Measurements from ENCODE around the gene TRAK1.

DNA sequence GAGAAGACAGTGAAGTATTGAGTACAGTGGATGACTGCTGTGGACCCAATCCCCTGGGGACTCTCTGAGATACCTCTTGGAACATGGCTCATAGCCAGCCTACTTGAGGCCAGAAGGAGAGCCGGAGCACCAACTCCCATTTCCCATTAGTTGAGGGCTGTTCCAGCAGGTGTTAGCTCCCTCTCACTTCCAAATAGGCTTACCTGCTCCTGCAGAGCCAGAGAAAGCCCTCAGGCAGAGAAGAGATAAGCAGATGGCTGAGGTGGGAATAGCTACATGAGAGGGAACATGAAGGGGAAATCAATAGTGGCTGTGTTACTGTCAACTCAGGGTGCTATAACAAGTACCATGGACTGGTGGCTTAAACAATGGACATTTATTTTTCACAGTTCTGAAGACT lies 179.4 kb downstream of the TRAK1 start:
- TF ChIP-seq, protein P1, sequence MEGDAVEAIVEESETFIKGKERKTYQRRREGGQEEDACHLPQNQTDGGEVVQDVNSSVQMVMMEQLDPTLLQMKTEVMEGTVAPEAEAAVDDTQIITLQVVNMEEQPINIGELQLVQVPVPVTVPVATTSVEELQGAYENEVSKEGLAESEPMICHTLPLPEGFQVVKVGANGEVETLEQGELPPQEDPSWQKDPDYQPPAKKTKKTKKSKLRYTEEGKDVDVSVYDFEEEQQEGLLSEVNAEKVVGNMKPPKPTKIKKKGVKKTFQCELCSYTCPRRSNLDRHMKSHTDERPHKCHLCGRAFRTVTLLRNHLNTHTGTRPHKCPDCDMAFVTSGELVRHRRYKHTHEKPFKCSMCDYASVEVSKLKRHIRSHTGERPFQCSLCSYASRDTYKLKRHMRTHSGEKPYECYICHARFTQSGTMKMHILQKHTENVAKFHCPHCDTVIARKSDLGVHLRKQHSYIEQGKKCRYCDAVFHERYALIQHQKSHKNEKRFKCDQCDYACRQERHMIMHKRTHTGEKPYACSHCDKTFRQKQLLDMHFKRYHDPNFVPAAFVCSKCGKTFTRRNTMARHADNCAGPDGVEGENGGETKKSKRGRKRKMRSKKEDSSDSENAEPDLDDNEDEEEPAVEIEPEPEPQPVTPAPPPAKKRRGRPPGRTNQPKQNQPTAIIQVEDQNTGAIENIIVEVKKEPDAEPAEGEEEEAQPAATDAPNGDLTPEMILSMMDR (IDR thresholded peaks at IDR 0.05), result no peak
- no peak for TF ChIP-seq POLR2A (IDR thresholded peaks at IDR 0.05)
- no peak for TF ChIP-seq EP300 (IDR thresholded peaks at IDR 0.05)
- no peak for TF ChIP-seq POLR2AphosphoS5 (IDR thresholded peaks at IDR 0.05)
